HG03103 (cell line): ENCODE data around the gene CRELD1.
A peak's percentile ranks its signal among the peaks of the same experiment; 100 is the strongest.
"Not testable (repeated sequence)": the region's sequence is repeated elsewhere in the genome, so short reads cannot be mapped to it uniquely, and the experiment has no call there.

Experiments used
- ATAC-seq: cut with Tn5 transposase; IDR thresholded peaks from one replicate; pipeline ENCODE4 v1.9.1; 2021; ENCODE audit warnings: low read depth; ENCODE audit not compliant: unreplicated experiment

CRELD1 gene

GRCh38 chr3:9933561-9934234 lies at the start of gene CRELD1:
Gene CRELD1 (plus strand): TSS chr3:9933834. CDS start chr3:9934439, 605 bp downstream.
- ATAC-seq, result peak; percentile 67

DNA sequence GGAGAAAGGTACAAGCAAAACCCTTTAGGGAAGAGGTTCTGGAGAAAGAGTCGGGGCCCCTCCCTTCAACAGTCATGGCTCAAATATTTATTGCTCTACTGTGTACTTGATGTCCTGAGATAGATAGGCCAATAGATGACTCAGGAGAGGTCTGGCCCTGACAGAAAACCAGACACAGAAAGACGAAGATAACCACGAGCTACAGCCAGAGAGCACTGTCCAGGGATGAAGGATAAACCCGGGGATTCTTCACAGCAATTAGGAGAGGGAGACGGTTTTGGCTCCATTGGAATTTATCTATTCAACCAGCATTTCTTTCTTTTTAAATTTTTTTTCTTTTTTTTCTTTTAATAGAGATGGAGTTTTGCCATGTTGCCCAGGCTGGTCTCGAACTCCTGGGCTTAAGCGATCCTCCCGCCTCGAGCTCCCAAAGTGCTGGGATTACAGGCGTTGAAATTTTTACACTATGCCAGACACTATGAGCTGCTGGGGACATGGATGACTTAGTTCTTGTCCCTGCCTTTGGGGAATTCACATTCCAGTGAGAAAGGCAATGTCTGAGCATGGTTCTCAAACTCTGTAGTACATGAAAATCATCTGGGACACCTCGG lies 49.0 kb upstream of the CRELD1 start:
- no peak for ATAC-seq

GRCh38 chr3:9886328-9886727 lies 47.3 kb upstream of the CRELD1 start:
- no peak for ATAC-seq

DNA sequence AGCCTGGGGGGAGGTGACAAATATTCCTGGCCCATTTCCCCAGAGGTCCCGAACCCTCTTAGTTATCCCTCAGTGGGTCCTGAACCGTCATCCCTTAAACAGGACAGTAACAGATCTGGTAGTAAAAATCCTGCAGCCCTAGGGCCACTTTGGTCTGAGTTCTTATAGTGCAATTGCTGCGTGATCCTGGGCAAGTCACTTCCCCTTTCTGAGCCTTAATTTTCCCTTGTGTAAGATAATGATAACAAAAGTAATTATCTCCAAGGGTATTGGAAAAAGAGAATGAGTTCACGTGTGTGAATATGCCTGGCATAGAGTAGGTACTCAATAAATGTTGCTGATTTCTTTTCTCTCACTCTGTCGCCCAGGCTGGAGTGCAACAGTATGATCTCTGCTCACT lies 46.2 kb upstream of the CRELD1 start:
- ATAC-seq, result no peak

GRCh38 chr3:9888540-9888939 lies 45.1 kb upstream of the CRELD1 start:
- no peak for ATAC-seq

DNA sequence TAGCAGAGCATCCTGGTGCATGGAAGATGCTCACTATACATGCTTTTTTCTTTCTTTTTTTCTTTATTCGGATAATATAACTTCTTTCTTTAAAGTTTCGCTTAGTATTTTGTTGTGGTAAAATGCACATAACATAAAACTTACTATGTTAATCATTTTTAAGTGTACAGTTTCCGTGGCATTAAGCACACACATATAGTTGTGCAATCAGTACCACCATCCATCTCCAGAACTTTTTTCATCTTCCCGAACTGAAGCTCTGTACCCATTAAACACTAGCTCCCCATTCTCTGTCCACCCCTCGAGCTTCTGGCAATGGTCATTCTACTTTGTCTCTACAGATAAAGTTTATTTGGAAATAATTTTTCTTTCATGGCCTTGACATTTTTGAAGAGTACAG lies 44.2 kb upstream of the CRELD1 start:
- ATAC-seq, result no peak

DNA sequence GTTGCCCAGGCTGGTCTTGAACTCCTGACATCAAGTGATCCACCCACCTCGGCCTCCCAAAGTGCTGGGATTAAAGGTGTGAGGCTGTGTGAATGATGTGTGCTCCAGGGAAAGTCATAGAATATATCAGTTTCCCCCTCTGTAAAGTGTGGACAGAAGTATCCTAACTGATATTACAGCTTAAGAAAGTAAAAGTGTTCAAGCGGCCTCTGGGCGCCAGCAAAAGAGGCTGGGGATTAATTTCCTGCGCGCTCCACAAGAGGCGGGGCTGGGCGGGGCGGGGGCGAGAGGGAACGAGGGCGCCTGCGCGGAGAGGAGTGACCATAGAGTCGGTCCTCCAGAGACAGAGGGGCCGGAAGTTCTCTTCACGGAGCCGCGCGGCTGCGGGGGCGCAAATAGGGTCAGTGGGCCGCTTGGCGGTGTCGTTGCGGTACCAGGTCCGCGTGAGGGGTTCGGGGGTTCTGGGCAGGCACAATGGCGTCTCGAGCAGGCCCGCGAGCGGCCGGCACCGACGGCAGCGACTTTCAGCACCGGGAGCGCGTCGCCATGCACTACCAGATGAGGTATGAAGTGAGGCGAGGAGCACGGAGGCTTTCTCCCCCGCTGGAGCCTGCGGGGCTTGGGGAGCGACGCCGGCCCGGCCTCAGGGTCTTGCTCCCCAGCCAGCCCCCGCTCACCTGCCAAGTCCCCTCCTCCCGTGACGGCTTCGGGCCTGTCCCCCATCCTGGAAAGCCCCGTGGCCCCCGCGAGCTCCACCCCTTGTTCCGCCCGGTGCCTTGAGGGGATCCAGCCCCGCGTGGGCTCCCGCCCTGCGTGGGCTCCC lies 43.2 kb upstream of the CRELD1 start, which contains the start of gene JAGN1:
JAGN1 (plus strand) TSS at position 362 of the 823 bp plus-strand sequence; CDS start at position 475, 113 bp downstream.
- ATAC-seq, result peak; percentile 76

DNA sequence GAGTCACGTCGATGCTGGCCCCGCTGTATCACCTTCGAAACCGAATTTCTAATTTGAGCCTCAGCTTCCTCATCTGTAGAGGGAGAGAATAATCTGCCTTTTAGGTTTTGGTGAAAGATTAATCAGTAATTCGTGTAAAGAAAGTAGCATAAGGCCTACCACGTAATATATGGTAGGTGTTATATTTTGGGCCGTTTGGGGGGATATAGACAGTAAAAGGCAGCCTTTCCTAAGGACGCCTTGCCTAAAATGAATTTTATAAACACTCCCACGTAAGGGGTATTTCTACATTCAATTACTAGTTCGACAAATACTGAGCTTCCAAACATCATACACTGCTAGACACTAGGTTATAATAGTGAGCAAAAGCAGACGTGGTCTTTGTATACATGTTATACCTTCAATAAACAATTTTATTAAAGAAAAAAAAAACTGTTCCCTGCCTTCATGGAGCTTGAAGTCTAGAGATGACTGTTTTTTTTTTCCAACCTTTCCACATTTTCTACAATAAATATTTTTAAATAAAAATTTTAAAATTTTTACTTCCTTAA lies 42.5 kb upstream of the CRELD1 start:
- no peak for ATAC-seq

GRCh38 chr3:9893739-9894138 lies 39.9 kb upstream of the CRELD1 start:
- no peak for ATAC-seq

DNA sequence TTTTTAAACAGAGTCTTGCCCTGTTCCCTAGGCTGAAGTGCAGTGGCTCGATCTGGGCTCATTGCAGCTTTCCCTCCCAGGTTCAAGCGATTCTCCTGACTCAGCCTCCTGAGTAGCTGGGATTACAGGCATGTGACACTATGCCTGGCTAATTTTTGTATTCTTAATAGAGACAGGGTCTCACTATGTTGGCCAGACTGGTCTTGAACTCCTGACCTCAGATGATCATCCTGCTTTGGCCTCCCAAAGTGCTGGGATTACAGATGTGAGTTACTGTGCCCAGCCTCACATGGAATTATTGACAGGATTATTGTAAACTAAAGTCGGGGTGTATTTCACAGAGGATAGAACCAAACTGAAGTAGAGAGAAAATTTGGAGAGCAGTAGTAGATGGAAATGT lies 37.9 kb upstream of the CRELD1 start:
- not testable (repeated sequence) for ATAC-seq

- not testable (repeated sequence) for ATAC-seq
Observed at GRCh38 chr3:9896755-9897407, 36.8 kb upstream of the CRELD1 start.

GRCh38 chr3:9897408-9898372 lies 35.9 kb upstream of the CRELD1 start:
- ATAC-seq, result no peak

DNA sequence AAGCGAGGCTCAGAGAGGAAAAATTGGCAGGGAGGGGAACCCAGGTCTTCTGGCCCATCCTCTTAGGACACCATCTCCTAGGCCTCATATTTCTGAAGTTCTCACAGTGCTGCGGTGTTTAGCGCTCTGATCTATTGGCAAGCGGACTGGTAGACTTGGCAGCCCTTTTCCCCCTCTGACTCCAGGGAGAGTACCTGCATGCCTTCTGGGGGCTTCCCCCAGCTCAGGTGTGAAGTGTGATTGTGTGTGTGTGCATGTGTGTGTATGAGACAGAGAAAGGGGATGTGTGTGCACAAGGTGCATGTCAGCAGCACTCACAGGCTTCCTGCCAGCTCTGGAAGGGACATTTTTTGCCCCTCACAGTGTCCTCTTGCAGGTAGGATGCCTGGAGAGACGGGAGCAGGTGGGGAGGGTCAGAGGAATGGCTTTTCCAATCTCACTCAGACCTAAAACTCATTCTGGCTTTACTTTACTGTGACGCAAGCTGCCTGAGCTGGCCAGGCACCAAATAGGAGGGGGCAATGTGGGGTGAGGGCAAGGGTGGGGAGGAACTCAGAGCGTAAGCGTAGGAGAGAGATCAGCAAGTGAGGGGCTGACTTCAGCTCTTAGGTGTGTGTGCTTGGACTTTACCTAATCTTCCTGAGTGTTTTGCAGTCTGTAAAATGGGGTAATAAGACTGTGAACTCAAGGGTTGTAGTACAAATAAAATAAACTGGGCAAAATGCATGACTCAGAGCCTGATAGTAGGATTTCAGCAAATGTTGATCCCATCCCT lies 35.0 kb upstream of the CRELD1 start:
- ATAC-seq, result no peak

DNA sequence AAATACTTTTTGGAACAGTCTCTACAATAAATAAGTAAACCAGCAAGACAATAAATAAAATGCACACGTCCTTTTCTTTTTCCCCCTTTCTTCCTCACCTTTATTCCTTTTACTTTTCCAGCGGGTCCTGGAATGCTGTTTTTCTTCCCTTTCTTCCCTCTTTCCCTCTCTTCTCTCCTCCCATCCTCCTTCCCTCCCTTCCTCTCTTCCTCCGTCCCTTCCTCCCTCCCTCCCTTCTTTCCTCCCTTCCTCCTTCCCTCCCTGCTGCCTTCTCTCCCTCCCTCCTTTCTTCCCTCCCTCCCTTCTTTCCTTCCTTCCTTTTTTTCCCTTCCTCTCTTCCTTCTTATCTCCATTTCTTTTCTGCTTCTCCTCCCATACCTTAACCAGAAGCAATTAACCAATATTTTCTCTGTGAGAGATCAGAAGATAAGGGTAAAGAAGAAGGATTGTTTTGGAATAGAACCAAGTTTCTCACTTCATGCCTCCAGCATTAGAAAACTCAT lies 34.3 kb upstream of the CRELD1 start:
- no peak for ATAC-seq

GRCh38 chr3:9900965-9901415 lies 32.6 kb upstream of the CRELD1 start:
- ATAC-seq, result not testable (repeated sequence)

DNA sequence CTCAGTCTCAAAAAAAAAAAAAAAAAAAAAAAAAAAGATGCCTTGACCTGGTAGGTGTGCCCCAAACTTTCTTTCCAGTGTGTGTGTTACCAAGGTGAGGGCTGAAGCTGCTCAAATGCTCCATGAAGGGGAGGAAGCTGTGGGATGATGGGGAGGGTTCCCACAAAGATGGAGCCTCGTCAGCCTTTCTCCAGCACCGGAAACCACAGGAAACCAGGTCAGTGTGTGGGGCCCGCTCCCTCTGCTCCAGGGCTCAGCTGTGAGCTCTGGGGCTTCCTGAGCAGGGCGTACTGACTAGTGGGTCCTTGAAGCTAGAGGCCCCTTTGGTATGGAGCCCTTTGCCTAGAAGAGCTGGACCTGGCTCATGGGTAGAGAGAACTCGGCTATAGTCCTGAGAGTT lies 31.7 kb upstream of the CRELD1 start:
- no peak for ATAC-seq

DNA sequence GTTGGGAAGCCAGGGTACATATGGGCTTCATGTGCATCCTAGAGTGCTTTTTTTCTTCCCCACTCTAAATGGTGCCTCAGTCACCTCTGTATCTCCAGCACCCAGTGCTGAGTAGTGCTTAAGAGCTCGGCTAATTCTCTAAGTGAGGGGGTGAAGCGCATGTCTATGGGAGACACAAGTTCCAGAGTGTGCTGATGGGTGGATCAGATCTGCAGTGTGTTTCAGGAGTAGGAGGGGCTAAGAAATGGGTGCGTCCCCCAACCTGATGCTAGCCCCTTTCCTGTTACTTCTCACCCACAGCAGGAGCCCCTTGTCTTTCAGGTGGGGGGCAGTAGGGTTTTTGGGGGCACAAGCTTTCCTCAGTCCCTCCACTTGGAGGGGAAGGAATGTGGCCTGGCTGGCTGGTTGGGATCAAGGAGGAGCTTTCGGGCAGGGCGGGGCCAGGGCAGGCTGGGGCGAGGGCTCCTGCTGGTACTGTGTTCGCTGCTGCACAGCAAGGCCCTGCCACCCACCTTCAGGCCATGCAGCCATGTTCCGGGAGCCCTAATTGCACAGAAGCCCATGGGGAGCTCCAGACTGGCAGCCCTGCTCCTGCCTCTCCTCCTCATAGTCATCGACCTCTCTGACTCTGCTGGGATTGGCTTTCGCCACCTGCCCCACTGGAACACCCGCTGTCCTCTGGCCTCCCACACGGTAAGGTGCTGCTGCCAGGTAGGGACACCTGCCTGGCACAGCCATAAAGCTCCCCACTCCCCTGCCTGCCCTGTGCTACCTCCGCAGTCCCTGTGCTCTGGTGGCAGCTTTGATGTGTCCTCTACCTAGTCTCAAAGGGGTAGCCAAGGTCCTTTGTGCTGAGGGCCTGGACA lies 31.0 kb upstream of the CRELD1 start, which contains the start of gene IL17RE:
IL17RE (plus strand) TSS at position 477 of the 866 bp plus-strand sequence; CDS start at position 562, 85 bp downstream.
- ATAC-seq, result no peak
